Sigmoid colon (tissue), 7 donors: ENCODE measurements around the gene LDLRAD4. TPM values are rescaled to one million over a fixed set of nuclear protein-coding genes. Genes with fewer than 3 reads are reported as not detected.

Experiments used
- DNase-seq: peaks from one replicate; pipeline ENCODE4 v3.0.0-alpha.2; 2019
- H3K27ac ChIP-seq, 4 donors: fragments of 200-600 bp; sonication (generic); one replicate each; pipeline ENCODE4 v1.5.1; 2016 to 2019; ENCODE audit warnings: mild to moderate bottlenecking in 1 of 4
- H3K27me3 ChIP-seq, 3 donors: fragments of 200-600 bp; sonication (generic); one replicate each; pipeline ENCODE4 v1.5.1; 2019; ENCODE audit warnings: mild to moderate bottlenecking in 1 of 3
- H3K36me3 ChIP-seq, 4 donors: fragments of 200-600 bp; sonication (generic); one replicate each; pipeline ENCODE4 v1.5.1; 2016 to 2019
- H3K4me1 ChIP-seq, 4 donors: fragments of 200-600 bp; sonication (generic); one replicate each; pipeline ENCODE4 v1.5.1; 2017 to 2019
- H3K4me3 ChIP-seq, 4 donors: fragments of 200-600 bp; sonication (generic); one replicate each; pipeline ENCODE4 v1.5.1; 2017 to 2019; ENCODE audit warnings: mild to moderate bottlenecking in 2 of 4, moderate library complexity in 1 of 4
- H3K9me3 ChIP-seq, 4 donors: fragments of 200-600 bp in 3 of 4; sonication (generic) in 3 of 4; one replicate each; pipeline versions ENCODE4 v1.5.1 to v1.6.1; 2013 to 2019
- CTCF ChIP-seq, 4 experiments: fragments of 450-650 bp in 3 of 4; fragments of 200-600 bp in 1 of 4; IDR thresholded peaks; one replicate each; pipeline ENCODE4 v1.5.1; 2016 to 2019; ENCODE audit warnings: antibody characterized with exemption in 4 of 4, mild to moderate bottlenecking in 3 of 4, moderate library complexity in 2 of 4
- EP300 ChIP-seq, 4 donors: sonication (generic); formaldehyde crosslinking; IDR thresholded peaks; one replicate each; pipeline ENCODE4 v1.6.1; 2017; ENCODE audit warnings: antibody characterized with exemption in 4 of 4
- POLR2A ChIP-seq, 2 donors: fragments of 450-650 bp; IDR thresholded peaks; one replicate each; pipeline ENCODE4 v1.6.1; 2016; ENCODE audit warnings: antibody characterized with exemption in 2 of 2, mild to moderate bottlenecking in 2 of 2, moderate library complexity in 2 of 2
- POLR2AphosphoS5 ChIP-seq, 4 donors: sonication (generic); formaldehyde crosslinking; IDR thresholded peaks; one replicate each; pipeline ENCODE4 v1.6.1; 2017; ENCODE audit warnings: antibody characterized with exemption in 4 of 4
- WGBS, 2 donors: extraction: QIAGEN DNeasy Blood & Tissue Kit; methylation state at CpG; one replicate each; pipeline ENCODE4 v1.1.7; 2013; 5-methylcytosine and 5-hydroxymethylcytosine counted together
- intact Hi-C: fragments of 100-400 bp; cut with DNase I; formaldehyde crosslinking; loops from one replicate; pipeline ENCODE4 v1.15.1; 2023
- polyA plus RNA-seq, 3 donors: library from polyadenylated mRNA; stranded (reverse); fragments of 200-250 nt; gene quantifications; one replicate each; pipeline ENCODE4 v1.2.3, GENCODE V29; 2013
- total RNA-seq, 4 donors: library from RNA; depleted of rRNA; stranded (reverse); fragments of >200 nt; gene quantifications; one replicate each; pipeline ENCODE4 v1.1.0, GENCODE V29; 2016
- donor health status: healthy with polysubstance abuse.
- donor health status: Bipolar disorder and iron deficiency.
- donor health status: healthy.

LDLRAD4 gene
- total and polyA plus RNA-seq, 7 donors, result 1.2 to 28.2 (median 17.2) TPM

- Histone ChIP-seq H3K4me3 (no peak overlapping the region), H3K27ac (no peak overlapping the region), H3K9me3 (no peaks in the 10 kb centered on the region), H3K27me3 (no peaks in the 10 kb centered on the region), H3K4me1 (peaks cover 0 to 7% (median 2%) of the 10 kb centered on the region in 4 donors), H3K36me3 (peaks cover 0 to 4% (median 0%) of the 10 kb centered on the region in 4 donors)
- WGBS, 2 donors, result 90 to 94% methylated on average over 10 of the region's 10 CpGs
- intact Hi-C loops, result no loop called here
- TF ChIP-seq POLR2AphosphoS5 (IDR thresholded peaks at IDR 0.05) (no peak), POLR2A (IDR thresholded peaks at IDR 0.05) (no peak), CTCF (IDR thresholded peaks at IDR 0.05) (no peak), EP300 (IDR thresholded peaks at IDR 0.05) (no peak)
- DNase-seq, result peak; percentile 34
Observed at GRCh38 chr18:13620206-13620672, 401.7 kb downstream of the LDLRAD4 start.

- DNase-seq, result peak; percentile 30
- Histone ChIP-seq H3K36me3 (peaks cover 0 to 4% (median 0%) of the 10 kb centered on the region in 4 donors), H3K4me3 (no peak overlapping the region), H3K27me3 (no peaks in the 10 kb centered on the region), H3K27ac (no peak overlapping the region), H3K4me1 (peaks cover 0 to 2% (median 0%) of the 10 kb centered on the region in 4 donors), H3K9me3 (no peaks in the 10 kb centered on the region)
- intact Hi-C loops, result no loop called here
- TF ChIP-seq POLR2A (IDR thresholded peaks at IDR 0.05) (no peak), CTCF (IDR thresholded peaks at IDR 0.05) (no peak), EP300 (IDR thresholded peaks at IDR 0.05) (no peak), POLR2AphosphoS5 (IDR thresholded peaks at IDR 0.05) (no peak)
- 94 to 97% methylated on average over 29 of the region's 29 CpGs for WGBS, 2 donors
Observed at GRCh38 chr18:13620818-13621445, 402.4 kb downstream of the LDLRAD4 start.

GRCh38 chr18:13621446-13621849, 402.9 kb downstream of the LDLRAD4 start:
- peaks cover 0 to 2% (median 0%) of the 10 kb centered on the region in 4 donors for H3K4me1 ChIP-seq
- intact Hi-C loops, result no loop called here
- TF ChIP-seq EP300 (IDR thresholded peaks at IDR 0.05) (no peak), CTCF (IDR thresholded peaks at IDR 0.05) (no peak), POLR2AphosphoS5 (IDR thresholded peaks at IDR 0.05) (no peak), POLR2A (IDR thresholded peaks at IDR 0.05) (no peak)
- H3K27ac ChIP-seq, result no peak overlapping the region
- no peak for DNase-seq
- WGBS, 2 donors, result 97 to 98% methylated on average over 23 of the region's 23 CpGs
- H3K27me3 ChIP-seq, result no peaks in the 10 kb centered on the region
- H3K9me3 ChIP-seq, result no peaks in the 10 kb centered on the region
- H3K36me3 ChIP-seq, result peaks cover 0 to 4% (median 0%) of the 10 kb centered on the region in 4 donors
- no peak overlapping the region for H3K4me3 ChIP-seq

GRCh38 chr18:13621886-13622619, 403.5 kb downstream of the LDLRAD4 start:
- Histone ChIP-seq H3K36me3 (peaks cover 0 to 4% (median 0%) of the 10 kb centered on the region in 4 donors), H3K27me3 (no peaks in the 10 kb centered on the region), H3K27ac (no peak overlapping the region), H3K4me3 (no peak overlapping the region), H3K4me1 (peaks cover 0 to 2% (median 0%) of the 10 kb centered on the region in 4 donors), H3K9me3 (no peaks in the 10 kb centered on the region)
- TF ChIP-seq CTCF (IDR thresholded peaks at IDR 0.05), result no peak
- no peak for TF ChIP-seq EP300 (IDR thresholded peaks at IDR 0.05)
- TF ChIP-seq POLR2A (IDR thresholded peaks at IDR 0.05), result no peak
- no peak for TF ChIP-seq POLR2AphosphoS5 (IDR thresholded peaks at IDR 0.05)
- DNase-seq, result no peak
- WGBS, 2 donors, result 94 to 95% methylated on average over 19 of the region's 19 CpGs
- intact Hi-C loops, result no loop called here
